NCI-H460 (cell line): Measurements from ENCODE around the gene ARHGAP45. TPM values are rescaled to one million over a fixed set of nuclear protein-coding genes. Genes with fewer than 3 reads are reported as not detected.
A peak's percentile ranks its signal among the peaks of the same experiment; 100 is the strongest.

Source experiments
- DNase-seq: peaks from one replicate; pipeline ENCODE4 v3.0.0-alpha.2; 2016; ENCODE audit warnings: low read depth; ENCODE audit errors: extremely low read depth
- total RNA-seq: library from RNA; depleted of rRNA; stranded (reverse); fragments of >200 nt; shearing (Covaris generic); gene quantifications from 2 replicates; pipeline ENCODE4 v1.2.3, GENCODE V29; 2014

ARHGAP45 gene
- total RNA-seq, 1 experiment from 2014 or later: 0.92 TPM

GRCh38 chr19:1082928-1083816 lies 16.2 kb downstream of the ARHGAP45 start:
- no peak for DNase-seq

GRCh38 chr19:1084024-1084868 lies 17.3 kb downstream of the ARHGAP45 start:
- no peak for DNase-seq

DNA sequence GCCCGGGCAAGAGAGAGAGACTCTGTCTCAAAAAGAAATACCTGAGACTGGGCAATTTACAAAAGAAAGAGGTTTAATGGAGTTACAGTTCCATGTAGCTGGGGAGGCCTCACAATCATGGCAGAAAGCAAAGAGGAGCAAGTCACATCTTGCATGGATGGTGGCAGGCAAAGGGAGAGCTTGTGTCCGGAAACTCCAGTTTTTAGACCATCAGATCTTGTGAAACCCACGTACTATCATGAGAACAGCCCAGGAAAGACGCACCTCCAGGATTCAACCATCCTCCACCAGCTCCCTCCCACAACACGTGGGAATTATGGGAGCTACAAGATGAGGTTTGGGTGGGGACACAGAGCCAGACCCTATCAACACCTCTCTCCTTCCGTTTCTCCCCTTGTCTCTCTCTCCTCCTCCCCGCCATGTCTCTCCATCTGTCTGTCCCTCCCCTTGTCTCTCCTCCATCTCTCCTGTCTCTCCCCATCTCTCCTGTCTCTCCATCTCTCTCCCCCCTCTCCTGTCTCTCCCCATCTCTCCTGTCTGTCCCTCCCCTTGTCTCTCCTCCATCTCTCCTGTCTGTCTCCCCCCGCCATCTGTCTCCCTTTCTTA lies 18.2 kb downstream of the ARHGAP45 start:
- DNase-seq: no peak

DNA sequence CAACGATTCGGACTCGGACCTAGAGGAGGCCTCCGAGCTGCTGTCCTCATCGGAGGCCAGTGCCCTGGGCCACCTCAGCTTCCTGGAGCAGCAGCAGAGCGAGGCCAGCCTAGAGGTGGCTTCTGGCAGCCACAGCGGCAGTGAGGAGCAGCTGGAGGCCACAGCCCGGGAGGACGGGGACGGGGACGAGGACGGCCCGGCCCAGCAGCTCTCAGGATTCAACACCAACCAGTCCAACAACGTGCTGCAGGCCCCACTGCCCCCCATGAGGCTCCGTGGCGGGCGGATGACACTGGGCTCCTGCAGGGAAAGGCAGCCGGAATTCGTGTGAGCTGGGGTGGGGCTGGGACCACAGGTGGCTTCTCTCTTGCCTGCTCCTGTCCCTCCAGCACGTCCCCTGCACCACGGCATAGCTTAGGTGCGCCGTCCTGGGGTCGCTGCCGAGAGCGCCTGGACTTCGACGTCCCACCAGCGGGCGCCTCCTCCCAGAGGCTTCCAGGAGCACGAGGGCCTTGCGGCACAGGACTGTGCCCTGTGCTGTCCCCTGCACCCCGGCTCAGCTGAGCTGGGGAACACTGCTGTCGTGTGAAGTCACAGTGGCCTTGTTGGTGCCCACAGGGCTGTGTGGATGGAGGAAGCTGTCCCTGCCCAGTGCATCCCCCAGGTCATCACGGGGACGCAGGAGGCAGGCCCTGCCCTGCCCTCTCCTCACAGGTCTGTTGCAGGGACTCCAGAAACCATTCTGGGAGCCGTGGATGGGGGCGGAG lies 18.9 kb downstream of the ARHGAP45 start:
- no peak for DNase-seq

- DNase-seq: no peak
Measured at GRCh38 chr19:1086613-1087012, 19.6 kb downstream of the ARHGAP45 start.

DNA sequence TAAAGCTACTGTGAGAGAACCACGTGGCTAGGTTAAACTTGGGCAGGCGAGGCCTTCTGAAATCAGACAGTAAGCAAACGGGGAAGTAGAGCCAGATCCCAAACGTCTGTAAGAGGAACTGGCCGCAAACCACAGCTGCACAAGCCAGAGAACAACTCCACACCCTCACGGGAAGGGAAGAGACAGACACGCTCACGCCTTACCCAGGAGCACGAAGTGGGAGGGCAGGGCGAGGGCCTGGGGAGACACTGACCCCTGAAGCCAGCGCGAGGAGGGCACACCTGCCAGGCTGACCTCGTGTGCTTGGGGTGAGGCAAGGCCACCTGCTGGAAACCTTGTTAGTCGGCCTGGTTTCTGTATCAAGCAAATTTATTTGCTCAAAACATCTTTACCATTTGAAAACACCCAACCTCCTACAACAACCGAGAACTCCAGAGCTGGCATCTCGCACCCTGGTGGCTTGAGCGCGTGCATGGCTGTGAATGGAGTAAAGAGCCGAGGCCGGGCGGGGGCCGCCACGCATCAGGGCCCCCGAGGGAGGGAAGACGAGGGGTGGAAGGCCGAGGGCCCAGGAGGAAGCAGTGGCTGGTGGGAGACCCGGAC lies 20.9 kb downstream of the ARHGAP45 start:
- DNase-seq: no peak

DNA sequence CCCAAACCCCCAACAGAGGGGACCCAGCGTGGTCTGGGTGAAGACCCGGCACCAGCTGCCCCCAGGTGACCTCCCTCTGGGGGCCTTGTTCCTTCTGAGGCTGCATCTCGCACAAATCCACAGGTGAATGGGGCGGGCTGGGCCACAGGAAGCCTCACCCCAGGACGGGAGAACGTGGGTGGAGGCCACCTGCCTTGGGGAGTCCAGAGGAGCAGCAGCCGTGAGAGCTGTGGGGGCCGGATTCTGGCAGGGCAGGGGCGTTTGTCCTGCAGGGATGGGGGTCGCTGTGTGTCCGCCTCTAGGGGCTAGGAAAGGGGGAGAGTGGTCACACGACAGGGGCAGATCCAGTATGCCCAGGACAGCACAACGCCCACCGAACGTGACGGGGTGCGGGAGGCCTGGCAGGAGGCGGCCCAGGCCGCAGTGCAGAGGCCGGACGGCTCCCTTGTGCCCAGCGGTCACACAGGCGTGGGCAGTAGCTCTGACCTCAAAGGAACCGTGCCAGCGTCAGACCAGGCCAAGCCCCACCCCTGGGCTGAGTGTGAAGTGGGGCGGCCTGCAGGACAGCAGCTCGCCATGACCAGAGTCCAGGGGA lies 21.5 kb downstream of the ARHGAP45 start:
- DNase-seq: no peak

GRCh38 chr19:1089126-1089771 lies 22.3 kb downstream of the ARHGAP45 start:
- no peak for DNase-seq

DNA sequence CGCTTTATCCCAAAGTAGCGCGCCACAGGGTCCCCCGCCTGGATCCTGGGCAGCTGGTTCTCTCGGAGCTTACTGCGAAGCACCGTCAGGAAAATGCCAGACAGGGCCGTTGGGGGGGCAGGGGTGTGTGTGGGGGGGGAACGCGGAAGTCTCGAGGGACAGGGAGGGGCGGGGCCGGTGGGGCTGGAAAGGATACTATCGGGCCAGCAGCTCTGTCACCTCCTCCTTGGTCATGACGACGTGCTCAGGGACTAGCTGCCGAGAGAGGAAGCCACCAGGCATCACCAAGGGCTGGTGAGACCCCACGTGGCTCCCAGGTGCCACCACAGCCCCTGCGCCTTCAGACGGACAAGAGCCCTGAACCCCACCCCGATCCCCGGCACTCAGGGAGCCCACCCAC lies 22.9 kb downstream of the ARHGAP45 start:
- DNase-seq: no peak

DNA sequence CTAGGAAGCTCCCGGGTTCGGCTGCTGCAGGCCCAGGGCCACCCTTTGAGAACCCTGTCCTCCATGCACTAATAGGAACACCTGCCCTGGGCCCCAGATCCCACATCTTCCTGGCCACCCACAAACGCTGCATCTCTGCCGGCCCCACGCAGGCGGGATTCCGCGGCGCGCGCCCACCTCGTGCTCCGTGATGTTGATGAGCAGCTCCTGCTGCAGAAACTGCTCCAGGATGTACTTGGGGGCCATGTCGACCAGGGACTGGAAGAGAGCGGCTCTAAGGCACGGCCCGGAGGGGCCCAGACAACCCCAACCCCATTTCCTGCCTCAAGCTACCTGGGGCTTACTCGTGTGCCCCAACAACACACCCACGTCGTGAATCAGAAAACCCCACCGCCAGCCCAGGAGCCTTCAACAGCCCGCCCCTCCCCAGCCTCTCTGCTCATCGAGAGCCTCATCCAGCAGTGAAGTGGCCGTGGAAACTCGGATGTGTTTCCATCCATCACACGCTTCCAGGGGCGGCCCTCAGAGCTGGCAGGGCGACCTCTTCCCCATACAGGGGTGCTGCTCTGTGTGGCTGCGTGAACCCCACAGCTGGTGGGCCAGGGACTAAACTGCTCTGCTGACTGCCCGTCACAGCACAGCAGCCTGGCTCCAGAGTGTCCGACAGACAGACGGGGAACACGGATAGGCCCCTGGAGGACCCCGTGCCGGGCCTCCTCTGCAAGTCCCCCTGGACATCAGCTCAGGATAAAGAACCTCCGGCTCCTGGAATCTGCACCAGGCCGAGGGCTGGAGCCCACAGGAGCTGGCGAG lies 24.0 kb downstream of the ARHGAP45 start:
- DNase-seq: no peak

GRCh38 chr19:1091544-1092175 lies 24.7 kb downstream of the ARHGAP45 start:
- no peak for DNase-seq

DNA sequence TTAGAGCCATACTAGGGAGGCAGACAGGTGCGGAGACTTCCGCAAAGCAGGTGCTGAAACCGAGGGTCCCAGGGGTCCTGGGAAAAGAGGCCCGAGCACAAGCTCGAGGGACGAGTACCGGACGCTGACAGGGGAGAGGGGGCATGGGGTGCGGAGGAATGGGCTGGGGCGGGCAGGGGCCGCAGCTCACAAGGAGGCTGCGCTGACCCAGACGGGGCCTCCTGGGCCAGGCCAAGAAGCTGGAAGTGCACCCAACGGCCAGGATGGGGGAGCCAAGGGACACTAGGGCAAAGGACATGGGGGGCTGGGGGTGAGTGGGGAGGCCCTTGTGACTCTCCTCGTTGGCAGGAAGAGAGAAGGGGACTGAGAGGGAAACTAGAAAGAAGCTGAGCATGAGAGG lies 26.4 kb downstream of the ARHGAP45 start:
- no peak for DNase-seq

DNA sequence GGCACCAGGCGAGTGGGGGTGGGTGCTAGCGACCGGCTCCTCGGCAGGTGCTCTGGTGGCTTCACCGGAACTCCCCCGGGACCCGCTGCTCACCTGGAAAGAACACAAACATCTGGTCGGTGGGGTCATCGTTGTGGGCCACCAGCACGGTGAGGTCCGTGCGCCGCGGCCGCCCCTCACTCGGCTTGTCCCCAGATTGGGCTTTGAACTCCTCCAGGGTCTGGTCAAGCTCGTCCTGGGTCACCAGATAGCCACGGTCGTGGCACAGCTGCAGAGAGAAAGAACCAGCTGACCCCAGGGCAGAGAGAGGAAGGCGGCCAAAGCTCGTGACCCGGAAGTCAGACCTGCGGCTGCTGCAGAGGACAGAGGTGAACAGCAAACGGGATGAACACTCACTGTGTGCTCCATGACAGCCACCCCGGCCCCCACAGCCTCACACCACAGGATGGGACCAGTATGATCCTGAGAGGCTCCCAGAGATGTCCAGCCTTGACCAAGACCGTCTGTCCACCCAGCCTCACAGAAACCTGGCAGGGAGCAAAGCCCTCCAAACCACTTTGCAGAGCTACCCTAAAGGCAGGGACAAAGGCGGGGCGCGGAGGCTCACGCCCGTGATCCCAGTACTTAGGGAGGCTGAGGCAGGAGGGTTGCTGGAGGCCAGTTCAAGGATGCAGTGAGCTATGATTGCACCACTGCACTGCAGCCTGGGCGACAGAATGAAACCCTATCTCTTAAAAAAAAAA lies 27.0 kb downstream of the ARHGAP45 start:
- DNase-seq: no peak

DNA sequence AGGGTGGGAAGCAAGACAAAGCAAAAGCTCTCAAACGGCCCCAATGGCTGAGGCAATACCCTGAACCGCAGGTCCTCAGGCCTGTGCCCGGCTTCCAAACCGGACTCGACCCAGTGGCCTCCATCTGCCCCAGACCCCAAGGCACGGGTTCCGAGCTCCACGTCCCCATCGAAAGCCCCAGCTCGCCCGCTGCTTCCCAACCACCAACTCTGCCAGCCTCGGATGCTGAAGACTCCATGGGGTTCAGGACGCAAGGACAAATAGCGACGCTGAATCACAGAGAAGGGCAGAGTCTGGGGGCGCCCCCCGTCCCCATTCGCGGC lies 27.6 kb downstream of the ARHGAP45 start:
- no peak for DNase-seq

- peak; percentile 95 for DNase-seq
Measured at GRCh38 chr19:1094978-1095701, 28.2 kb downstream of the ARHGAP45 start, which contains the start of gene POLR2E. Gene POLR2E (minus strand): TSS chr19:1095375. CDS start chr19:1095315, 60 bp downstream.

DNA sequence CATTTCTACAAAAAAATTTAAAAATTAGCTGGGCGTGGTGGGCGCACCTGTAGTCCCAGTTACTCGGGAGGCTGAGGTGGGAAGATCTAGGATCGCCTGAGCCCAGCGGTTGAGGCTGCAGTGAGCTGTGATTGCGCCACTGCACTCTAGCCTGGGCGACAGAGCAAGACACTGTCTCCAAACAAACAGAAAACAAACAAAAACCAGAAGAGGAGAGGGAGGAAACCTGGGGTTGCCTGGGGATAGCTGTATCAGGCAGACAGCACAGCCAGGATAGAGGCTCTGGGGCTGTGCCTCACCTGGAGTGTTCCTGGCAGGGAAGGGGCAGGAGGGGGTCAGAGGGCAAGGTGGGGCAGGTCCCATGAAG lies 30.8 kb downstream of the ARHGAP45 start:
- no peak for DNase-seq
